ENCODE data around the gene SCNN1G.

The SCNN1G gene

DNA sequence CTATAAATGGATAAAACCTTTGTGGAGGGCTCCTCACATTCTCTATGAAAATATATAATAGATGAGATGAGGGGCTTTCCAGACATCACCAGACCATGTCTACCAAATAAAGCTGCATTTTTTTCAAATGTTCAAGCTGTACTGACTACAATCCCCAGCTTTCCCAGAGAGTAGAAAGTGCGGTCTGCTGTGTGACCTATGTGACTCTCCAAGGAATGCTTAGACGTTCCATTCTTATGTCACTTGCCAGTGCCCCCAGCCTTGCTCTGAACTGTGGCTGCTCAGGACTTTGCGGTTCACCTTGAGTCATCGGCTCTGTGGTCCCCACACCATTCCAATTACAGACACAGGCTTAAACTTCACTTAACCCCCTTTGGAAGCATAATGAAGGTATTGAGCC is 71.8 kb downstream of the SCNN1G start:
- DNase-seq, result no peak

DNA sequence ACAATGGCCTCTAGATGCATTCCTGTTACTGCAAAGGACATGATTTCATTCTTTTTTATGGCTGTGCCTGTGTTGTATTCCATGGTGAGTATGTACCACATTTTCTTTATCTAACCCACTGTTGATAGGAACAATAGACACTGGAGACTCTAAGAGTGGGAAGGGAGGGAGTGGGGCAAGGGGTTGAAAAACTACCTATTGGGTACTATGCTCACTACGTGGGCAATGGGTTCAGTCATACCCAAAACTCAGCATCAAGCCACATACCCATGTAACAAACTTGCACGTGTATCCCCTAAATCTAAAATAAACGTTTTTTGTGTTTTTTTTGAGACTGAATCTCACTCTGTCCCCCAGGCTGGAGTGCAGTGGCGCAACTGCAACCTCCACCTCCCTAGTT is 72.5 kb downstream of the SCNN1G start:
- DNase-seq, result no peak

DNA sequence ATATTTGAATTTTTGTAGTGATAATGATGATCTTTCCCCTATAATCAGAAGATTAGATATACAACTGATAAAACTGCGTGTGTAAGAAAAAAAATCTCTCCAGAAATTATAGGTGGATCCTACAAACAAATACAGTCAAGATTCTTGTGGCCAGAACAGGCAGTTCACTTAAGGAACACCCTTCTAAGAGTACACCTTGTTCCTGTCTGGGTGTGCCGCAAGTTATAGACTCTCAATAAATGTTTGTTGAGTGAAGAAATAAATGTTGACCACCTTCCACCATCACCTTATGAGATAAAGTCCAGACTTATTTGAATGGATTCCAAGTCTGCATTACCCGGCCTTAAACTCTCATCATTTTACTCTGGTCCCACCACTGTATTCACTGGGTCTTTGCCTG is 73.9 kb downstream of the SCNN1G start:
- DNase-seq, result no peak

DNA sequence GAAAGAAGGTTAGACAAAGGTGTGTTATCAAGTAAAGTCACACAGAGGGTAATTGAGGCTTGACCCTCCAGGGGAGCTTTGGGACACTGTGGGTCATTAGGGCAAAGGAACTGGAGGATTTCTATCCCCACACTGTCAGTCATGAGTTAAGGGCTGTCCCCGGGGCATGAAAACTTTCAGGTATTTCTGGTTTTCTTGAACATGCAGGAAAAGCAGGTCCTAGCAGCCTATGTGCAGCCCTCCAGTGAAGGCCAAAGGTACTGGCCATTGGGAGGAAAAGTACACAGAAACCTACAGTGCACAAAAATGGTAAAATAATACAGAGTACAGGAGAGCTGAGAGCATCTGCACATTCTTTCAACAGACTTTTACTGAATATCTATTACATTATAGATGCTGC is 75.1 kb downstream of the SCNN1G start:
- DNase-seq, result no peak

DNA sequence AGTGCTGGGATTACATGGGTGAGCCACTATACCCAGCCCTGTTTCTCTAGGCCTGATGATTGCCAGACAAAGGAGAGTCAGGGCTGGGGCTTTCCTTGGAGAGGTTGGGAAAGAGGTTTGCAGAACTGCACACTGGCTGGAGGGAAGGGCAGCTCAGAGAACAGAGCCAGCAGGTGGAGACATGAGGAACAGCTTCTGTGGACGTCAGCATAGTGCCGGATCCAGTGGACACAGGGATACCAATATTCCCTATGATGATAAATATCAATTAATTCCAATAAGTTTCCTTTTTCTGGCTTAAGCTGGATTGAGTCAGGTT is 76.3 kb downstream of the SCNN1G start:
- DNase-seq, result no peak

Measured in NCI-H2081 (cell line).